ENCODE measurements around the gene PHACTR3.

PHACTR3 gene

GRCh38 chr20:59584278-59584925 is 19.9 kb upstream of the PHACTR3 start:
- no peak for TF ChIP-seq CTCF (IDR thresholded peaks at IDR 0.05; ENCODE audit: poor library complexity, severe bottlenecking)

GRCh38 chr20:59585714-59586409 is 18.5 kb upstream of the PHACTR3 start:
- ATAC-seq (ENCODE audit: low read depth), result no peak
- H3K36me3 ChIP-seq (ENCODE audit: low read depth), result no peaks in the 10 kb centered on the region
- H3K27me3 ChIP-seq (ENCODE audit: insufficient read depth, poor library complexity, severe bottlenecking), result peaks cover 97% of the 10 kb centered on the region
- no peaks in the 10 kb centered on the region for H3K9me3 ChIP-seq (ENCODE audit: severe bottlenecking)
- no peaks in the 10 kb centered on the region for H3K4me1 ChIP-seq (ENCODE audit: insufficient read depth, poor library complexity, severe bottlenecking)
- no peak overlapping the region for H3K4me3 ChIP-seq (ENCODE audit: severe bottlenecking)
- DNase-seq (ENCODE audit: low spot score), result peak; percentile 69
- H3K27ac ChIP-seq (ENCODE audit: poor library complexity, severe bottlenecking), result no peak overlapping the region
- no peak for TF ChIP-seq CTCF (IDR thresholded peaks at IDR 0.05; ENCODE audit: poor library complexity, severe bottlenecking)

More at GRCh38 chr20:59584278-59584925, 19.9 kb upstream of the PHACTR3 start:
- no peak overlapping the region for H3K27ac ChIP-seq (ENCODE audit: poor library complexity, severe bottlenecking)
- no peak overlapping the region for H3K4me3 ChIP-seq (ENCODE audit: severe bottlenecking)
- H3K4me1 ChIP-seq (ENCODE audit: insufficient read depth, poor library complexity, severe bottlenecking), result no peaks in the 10 kb centered on the region
- H3K9me3 ChIP-seq (ENCODE audit: severe bottlenecking), result no peaks in the 10 kb centered on the region
- H3K36me3 ChIP-seq (ENCODE audit: low read depth), result no peaks in the 10 kb centered on the region
- H3K27me3 ChIP-seq (ENCODE audit: insufficient read depth, poor library complexity, severe bottlenecking), result peaks cover 97% of the 10 kb centered on the region
- no peak for ATAC-seq (ENCODE audit: low read depth)
- peak; percentile 69 for DNase-seq (ENCODE audit: low spot score)

GRCh38 chr20:59586613-59587012 is 17.7 kb upstream of the PHACTR3 start:
- Histone ChIP-seq H3K4me3 (ENCODE audit: severe bottlenecking) (no peak overlapping the region), H3K36me3 (ENCODE audit: low read depth) (no peaks in the 10 kb centered on the region), H3K27me3 (ENCODE audit: insufficient read depth, poor library complexity, severe bottlenecking) (peaks cover 90% of the 10 kb centered on the region), H3K27ac (ENCODE audit: poor library complexity, severe bottlenecking) (no peak overlapping the region), H3K9me3 (ENCODE audit: severe bottlenecking) (no peaks in the 10 kb centered on the region), H3K4me1 (ENCODE audit: insufficient read depth, poor library complexity, severe bottlenecking) (no peaks in the 10 kb centered on the region)
- ATAC-seq (ENCODE audit: low read depth) (no peak), DNase-seq (ENCODE audit: low spot score) (no peak)
- TF ChIP-seq CTCF (IDR thresholded peaks at IDR 0.05; ENCODE audit: poor library complexity, severe bottlenecking), result no peak

- Histone ChIP-seq H3K36me3 (ENCODE audit: low read depth) (no peaks in the 10 kb centered on the region), H3K27ac (ENCODE audit: poor library complexity, severe bottlenecking) (no peak overlapping the region), H3K27me3 (ENCODE audit: insufficient read depth, poor library complexity, severe bottlenecking) (peaks cover 91% of the 10 kb centered on the region), H3K9me3 (ENCODE audit: severe bottlenecking) (no peaks in the 10 kb centered on the region), H3K4me1 (ENCODE audit: insufficient read depth, poor library complexity, severe bottlenecking) (no peaks in the 10 kb centered on the region), H3K4me3 (ENCODE audit: severe bottlenecking) (no peak overlapping the region)
- no peak for ATAC-seq (ENCODE audit: low read depth)
- TF ChIP-seq CTCF (IDR thresholded peaks at IDR 0.05; ENCODE audit: poor library complexity, severe bottlenecking), result no peak
- peak; percentile 59 for DNase-seq (ENCODE audit: low spot score)
These were observed 16.8 kb upstream of the PHACTR3 start for GRCh38 chr20:59587570-59587969.
